ENCODE measurements around the gene IL18R1.

DNA sequence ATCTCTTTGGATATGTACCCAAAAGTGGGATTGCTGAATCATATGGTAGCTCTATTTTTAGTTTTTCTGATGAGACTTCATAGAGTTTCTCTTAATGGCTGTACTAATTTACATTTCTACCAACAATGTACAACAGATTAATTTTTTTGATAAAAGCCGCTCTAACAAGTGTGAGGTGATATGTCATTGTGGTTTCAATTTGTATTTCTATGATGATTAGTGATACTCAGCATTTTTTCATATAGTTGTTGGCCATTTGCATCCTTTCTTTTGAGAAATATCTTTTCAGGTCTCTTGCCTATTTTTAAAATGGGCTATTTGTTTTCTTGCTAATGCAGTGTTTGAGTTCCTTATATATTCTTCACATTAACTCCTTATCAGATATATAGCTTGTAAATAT is 71.7 kb downstream of the IL18R1 start:
- TF ChIP-seq POLR2A (IDR thresholded peaks at IDR 0.05): no peak
- TF ChIP-seq, protein P1, sequence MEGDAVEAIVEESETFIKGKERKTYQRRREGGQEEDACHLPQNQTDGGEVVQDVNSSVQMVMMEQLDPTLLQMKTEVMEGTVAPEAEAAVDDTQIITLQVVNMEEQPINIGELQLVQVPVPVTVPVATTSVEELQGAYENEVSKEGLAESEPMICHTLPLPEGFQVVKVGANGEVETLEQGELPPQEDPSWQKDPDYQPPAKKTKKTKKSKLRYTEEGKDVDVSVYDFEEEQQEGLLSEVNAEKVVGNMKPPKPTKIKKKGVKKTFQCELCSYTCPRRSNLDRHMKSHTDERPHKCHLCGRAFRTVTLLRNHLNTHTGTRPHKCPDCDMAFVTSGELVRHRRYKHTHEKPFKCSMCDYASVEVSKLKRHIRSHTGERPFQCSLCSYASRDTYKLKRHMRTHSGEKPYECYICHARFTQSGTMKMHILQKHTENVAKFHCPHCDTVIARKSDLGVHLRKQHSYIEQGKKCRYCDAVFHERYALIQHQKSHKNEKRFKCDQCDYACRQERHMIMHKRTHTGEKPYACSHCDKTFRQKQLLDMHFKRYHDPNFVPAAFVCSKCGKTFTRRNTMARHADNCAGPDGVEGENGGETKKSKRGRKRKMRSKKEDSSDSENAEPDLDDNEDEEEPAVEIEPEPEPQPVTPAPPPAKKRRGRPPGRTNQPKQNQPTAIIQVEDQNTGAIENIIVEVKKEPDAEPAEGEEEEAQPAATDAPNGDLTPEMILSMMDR (IDR thresholded peaks at IDR 0.05): no peak
